Measurements from ENCODE around the gene SHC3. TPM values are rescaled to one million over a fixed set of nuclear protein-coding genes. Genes with fewer than 3 reads are reported as not detected.

SHC3 gene
- total and polyA plus RNA-seq, 9 of the 15 experiments (the other 6 are each of a cell fraction or from before 2014, with no cell fraction given), result not detected

GRCh38 chr9:89042984-89043383, 135.6 kb downstream of the SHC3 start:
- H3K9me3 ChIP-seq (replicated peaks; ENCODE audit: control insufficient read depth, insufficient read depth, low read depth, low read length), result no peaks in the 10 kb centered on the region
- CTCF ChIA-PET (ENCODE audit: low intra/inter-chr PET ratio), result no interaction called here
- POLR2A ChIA-PET, result no interaction called here
- no peak overlapping the region for H3K9ac ChIP-seq (ENCODE audit: insufficient read depth in 1 of 2, low read depth in 2 of 2, low read length in 2 of 2)
- no TSS peak for BruUV-seq (replicated peaks)
- DNase-seq (ENCODE audit: extremely low read depth in 1 of 4, low spot score in 3 of 4) (no peak), ATAC-seq (no peak), FAIRE-seq (no peak)
- H3K4me2 ChIP-seq (ENCODE audit: insufficient read depth, low read length), result no peak overlapping the region
- H4K20me1 ChIP-seq (replicated peaks; ENCODE audit: control insufficient read depth, insufficient read depth, low read length), result no peaks in the 10 kb centered on the region
- in situ Hi-C loops (cut with MboI) (no loop called here), intact Hi-C loops (cut with micrococcal nuclease) (no loop called here)
- H2AFZ ChIP-seq (ENCODE audit: low read depth, low read length), result no peak overlapping the region
- no peak overlapping the region for H3K27ac ChIP-seq (ENCODE audit: extremely low read depth, low read depth, low read length)
- no peaks in the 10 kb centered on the region for H3K9me1 ChIP-seq (ENCODE audit: control insufficient read depth, insufficient read depth, low read length)
- H3K4me1 ChIP-seq (replicated peaks in 1 of 2; ENCODE audit: control insufficient read depth in 2 of 2, insufficient read depth in 2 of 2, low read length in 2 of 2), result no peaks in the 10 kb centered on the region
- no peak for TF ChIP-seq ZNF586 (CRISPR knock-in tag; conservative IDR thresholded peaks at IDR 0.05)
- no peak for TF ChIP-seq CEBPZ (IDR thresholded peaks at IDR 0.05; ENCODE audit: borderline replicate concordance, low read depth, low read length)
- TF ChIP-seq ZNF282 (CRISPR knock-in tag; IDR thresholded peaks at IDR 0.05), result no peak
- no peak for TF ChIP-seq ARID2 (IDR thresholded peaks at IDR 0.05)
- no peak for TF ChIP-seq HDAC2 (IDR thresholded peaks at IDR 0.05)
- TF ChIP-seq ZNF511 (CRISPR knock-in tag; IDR thresholded peaks at IDR 0.05), result no peak
- TF ChIP-seq SFPQ (IDR thresholded peaks at IDR 0.05; ENCODE audit: low read depth, low read length), result no peak
- no peak for TF ChIP-seq NUFIP1 (IDR thresholded peaks at IDR 0.05; ENCODE audit: partially characterized antibody)
- no peak for TF ChIP-seq HEY1 (CRISPR knock-in tag; IDR thresholded peaks at IDR 0.05; ENCODE audit: borderline replicate concordance)
- no peak for TF ChIP-seq ZNF639 (CRISPR knock-in tag; conservative IDR thresholded peaks at IDR 0.05 in 1 of 2, IDR thresholded peaks at IDR 0.05 in 1 of 2)
- no peak for TF ChIP-seq GABPA (tag; conservative IDR thresholded peaks at IDR 0.05; ENCODE audit: low read depth)
- TF ChIP-seq SIRT6 (IDR thresholded peaks at IDR 0.05; ENCODE audit: low read depth, low read length), result no peak
- no peak for TF ChIP-seq PRMT5 (CRISPR knock-in tag; IDR thresholded peaks at IDR 0.05)
- TF ChIP-seq E2F5 (CRISPR knock-in tag; IDR thresholded peaks at IDR 0.05), result no peak
- H3K36me3 ChIP-seq (ENCODE audit: control insufficient read depth, insufficient read depth, low read length), result no peaks in the 10 kb centered on the region
- H3K27me3 ChIP-seq (ENCODE audit: control insufficient read depth in 2 of 2, insufficient read depth in 2 of 2, low read length in 2 of 2), result peaks cover 0 to 18% of the 10 kb centered on the region in 2 experiments; a peak in 1 of 5 replicates
- H3K4me3 ChIP-seq, result no peak overlapping the region
- no peaks in the 10 kb centered on the region for H3K79me2 ChIP-seq (ENCODE audit: control insufficient read depth, insufficient read depth, low read length)
- 7% methylated on average over 8 of the region's 9 CpGs for WGBS (ENCODE audit: insufficient coverage, low coverage, missing lambda C conversion rate)
